ENCODE results near the gene TGFBR3. TPM values are rescaled to one million over a fixed set of nuclear protein-coding genes. Genes with fewer than 3 reads are reported as not detected.
A peak's percentile ranks its signal among the peaks of the same experiment; 100 is the strongest.

Gene TGFBR3
- total and polyA plus RNA-seq, 9 of the 15 experiments (the other 6 are each of a cell fraction or from before 2014, with no cell fraction given): 3.6 to 32.4 (median 15.6) TPM

DNA sequence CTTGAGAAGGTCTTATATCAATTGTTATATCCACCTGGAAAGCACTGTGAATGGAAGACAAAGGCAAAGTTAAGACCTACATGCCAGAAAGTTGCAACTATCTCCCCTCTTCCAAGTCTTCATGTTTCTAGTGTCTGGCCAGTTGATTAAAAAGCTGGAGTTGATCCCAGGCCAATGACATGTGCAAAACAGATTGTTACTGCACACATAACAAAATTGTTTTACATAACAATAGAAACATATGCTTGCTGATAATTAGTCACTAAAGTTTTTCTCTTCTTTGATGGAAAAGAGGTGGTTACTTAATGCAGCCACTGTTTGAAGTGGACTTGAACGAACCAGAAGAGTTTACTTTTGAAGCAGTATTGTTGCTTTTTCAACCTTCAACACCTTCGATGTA lies 158.2 kb downstream of the TGFBR3 start (continued):
- TF ChIP-seq MGA (IDR thresholded peaks at IDR 0.05) (peak; percentile 75), ZNF707 (CRISPR knock-in tag; conservative IDR thresholded peaks at IDR 0.05) (no peak), KAT2B (IDR thresholded peaks at IDR 0.05; ENCODE audit: low read depth, low read length) (no peak), RBM25 (IDR thresholded peaks at IDR 0.05; ENCODE audit: low read depth, low read length, severe bottlenecking) (no peak), SMAD4 (CRISPR knock-in tag; conservative IDR thresholded peaks at IDR 0.05) (0 out of 2 replicates have a peak, but pooled peaks have one; percentile 33), KDM2B (CRISPR knock-in tag; IDR thresholded peaks at IDR 0.05) (no peak), ZNF134 (CRISPR knock-in tag; conservative IDR thresholded peaks at IDR 0.05) (no peak), ZNF592 (IDR thresholded peaks at IDR 0.05) (peak; percentile 88), NFE2 (IDR thresholded peaks at IDR 0.05; ENCODE audit: low read depth) (peak; percentile 52; the same call in 1 of the 2 replicates), IRF9 (tag; IDR thresholded peaks at IDR 0.05) (no peak), THRAP3 (IDR thresholded peaks at IDR 0.05; ENCODE audit: borderline replicate concordance) (no peak), SIX5 (IDR thresholded peaks at IDR 0.05; ENCODE audit: borderline replicate concordance in 1 of 2, insufficient read depth in 1 of 2, low read depth in 1 of 2, low read length in 2 of 2) (no peak)
